Activated naive CD8-positive, alpha-beta T cell treated with anti-CD3 and anti-CD28 coated beads for 36 hours (primary cell): Measurements from ENCODE around the gene APOH. TPM values are rescaled to one million over a fixed set of nuclear protein-coding genes. Genes with fewer than 3 reads are reported as not detected.
A peak's percentile ranks its signal among the peaks of the same experiment; 100 is the strongest.

Source experiments
- DNase-seq: peaks from one replicate; pipeline ENCODE4 v3.0.0; 2021
- H3K27ac Mint-ChIP-seq: one replicate; pipeline ENCODE4 v1.8.0; 2022; ENCODE audit warnings: mild to moderate bottlenecking, moderate library complexity, mixed read lengths
- H3K27me3 Mint-ChIP-seq: one replicate; pipeline ENCODE4 v1.8.0; 2022; ENCODE audit warnings: mild to moderate bottlenecking, mixed read lengths
- H3K36me3 Mint-ChIP-seq: one replicate; pipeline ENCODE4 v1.8.0; 2021; ENCODE audit warnings: mild to moderate bottlenecking, mixed read lengths
- H3K4me1 Mint-ChIP-seq: one replicate; pipeline ENCODE4 v1.8.0; 2021; ENCODE audit warnings: mixed read lengths
- H3K4me3 Mint-ChIP-seq: one replicate; pipeline ENCODE4 v1.8.0; 2022; ENCODE audit warnings: mild to moderate bottlenecking, moderate library complexity, mixed read lengths
- H3K9me3 Mint-ChIP-seq: one replicate; pipeline ENCODE4 v1.8.0; 2022; ENCODE audit warnings: mixed read lengths
- total RNA-seq, 2 experiments: library from RNA; stranded (reverse); gene quantifications; one replicate each; pipeline ENCODE4 v1.2.3, GENCODE V29; 2021

Gene APOH, protein sequence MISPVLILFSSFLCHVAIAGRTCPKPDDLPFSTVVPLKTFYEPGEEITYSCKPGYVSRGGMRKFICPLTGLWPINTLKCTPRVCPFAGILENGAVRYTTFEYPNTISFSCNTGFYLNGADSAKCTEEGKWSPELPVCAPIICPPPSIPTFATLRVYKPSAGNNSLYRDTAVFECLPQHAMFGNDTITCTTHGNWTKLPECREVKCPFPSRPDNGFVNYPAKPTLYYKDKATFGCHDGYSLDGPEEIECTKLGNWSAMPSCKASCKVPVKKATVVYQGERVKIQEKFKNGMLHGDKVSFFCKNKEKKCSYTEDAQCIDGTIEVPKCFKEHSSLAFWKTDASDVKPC
- total RNA-seq: not detected

- H3K4me3 Mint-ChIP-seq: no peak within 1 kb of the TSS
- H3K9me3 Mint-ChIP-seq: no peaks in the 10 kb centered on the region
Observed at GRCh38 chr17:66228887-66229782, at the start of gene APOH. Gene APOH (minus strand): TSS chr17:66229415. CDS start chr17:66229379, 36 bp downstream.

DNA sequence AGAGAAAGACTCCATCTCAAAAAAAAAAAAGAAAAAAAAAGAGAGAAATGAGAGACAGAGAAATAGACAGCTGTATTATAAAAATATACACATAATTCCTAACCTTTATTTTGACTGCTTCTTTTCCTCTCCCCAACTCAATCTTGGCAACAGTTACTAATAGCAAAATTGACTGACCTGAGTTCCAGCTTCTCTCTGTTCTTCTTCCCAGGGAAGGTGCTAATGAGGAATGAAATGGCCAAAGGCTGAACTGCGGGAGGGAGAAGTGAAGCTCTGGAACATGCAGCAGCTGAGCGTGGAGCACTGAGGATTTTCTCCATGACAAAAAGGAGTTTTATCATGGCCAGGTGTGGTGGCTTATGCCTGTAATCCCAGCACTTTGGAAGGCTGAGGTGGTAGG lies 48.0 kb upstream of the APOH start:
- H3K4me1 Mint-ChIP-seq: peaks cover 3% of the 10 kb centered on the region
- H3K27me3 Mint-ChIP-seq: no peaks in the 10 kb centered on the region
- H3K9me3 Mint-ChIP-seq: peaks cover 2% of the 10 kb centered on the region
- no peak overlapping the region for H3K27ac Mint-ChIP-seq
- no peak overlapping the region for H3K4me3 Mint-ChIP-seq
- no peaks in the 10 kb centered on the region for H3K36me3 Mint-ChIP-seq
- no peak for DNase-seq

More at GRCh38 chr17:66228887-66229782, at the start of gene APOH:
- Mint-ChIP-seq H3K27ac (no peak within 1 kb of the TSS), H3K4me1 (peaks cover 5% of the 10 kb centered on the region), H3K27me3 (no peaks in the 10 kb centered on the region), H3K36me3 (no peaks in the 10 kb centered on the region)
- no peak for DNase-seq

DNA sequence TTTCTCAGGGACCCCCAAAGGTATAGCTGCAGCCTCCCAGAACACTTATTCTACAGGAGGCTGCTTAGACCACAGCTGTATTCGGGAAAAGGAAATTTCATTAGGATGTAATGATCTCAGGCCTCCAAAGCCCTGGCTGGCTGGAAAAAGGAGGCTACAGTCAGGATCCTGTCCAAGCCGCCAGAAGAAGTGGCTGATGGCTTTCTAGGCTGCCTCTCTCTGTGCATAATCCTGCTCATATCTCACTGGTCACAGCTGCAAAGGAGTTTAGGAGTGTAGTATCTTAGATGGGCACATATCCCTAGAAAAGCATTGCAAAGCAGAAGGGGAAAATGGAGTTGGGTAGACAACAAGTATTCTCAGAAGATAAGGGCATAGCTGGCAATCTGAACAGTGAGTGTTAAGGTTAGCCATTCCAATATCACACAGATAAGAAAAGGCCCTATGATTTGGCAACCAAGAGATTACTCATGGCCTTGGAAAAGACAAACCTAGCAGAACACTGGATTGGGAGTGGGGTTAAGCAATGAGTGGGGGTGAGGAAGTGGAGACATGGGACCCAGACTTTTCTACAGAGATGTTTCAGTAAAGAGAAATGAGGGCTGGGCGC lies 47.2 kb upstream of the APOH start:
- Mint-ChIP-seq H3K4me3 (no peak overlapping the region), H3K36me3 (no peaks in the 10 kb centered on the region), H3K27ac (no peak overlapping the region), H3K4me1 (peaks cover 3% of the 10 kb centered on the region), H3K27me3 (no peaks in the 10 kb centered on the region), H3K9me3 (no peaks in the 10 kb centered on the region)
- DNase-seq: no peak

- Mint-ChIP-seq H3K36me3 (no peaks in the 10 kb centered on the region), H3K4me1 (peaks cover 3% of the 10 kb centered on the region), H3K27ac (no peak overlapping the region), H3K4me3 (no peak overlapping the region), H3K9me3 (no peaks in the 10 kb centered on the region), H3K27me3 (no peaks in the 10 kb centered on the region)
- peak; percentile 12 for DNase-seq
Observed at GRCh38 chr17:66275651-66276050, 46.4 kb upstream of the APOH start.

DNA sequence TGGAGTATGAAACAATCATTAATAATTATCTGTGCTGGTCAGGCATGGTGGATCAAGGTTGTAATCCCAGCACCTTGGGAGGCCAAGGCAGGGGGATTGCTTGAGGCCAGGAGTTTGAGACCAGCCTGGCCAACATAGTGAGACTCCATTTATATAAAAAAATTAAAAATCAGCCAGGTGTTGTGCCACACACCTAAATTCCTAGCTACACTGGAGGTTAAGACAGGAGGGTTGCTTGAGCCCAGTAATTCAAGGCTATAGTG lies 44.3 kb upstream of the APOH start:
- Mint-ChIP-seq H3K4me3 (no peak overlapping the region), H3K36me3 (no peaks in the 10 kb centered on the region), H3K27ac (no peak overlapping the region), H3K9me3 (no peaks in the 10 kb centered on the region), H3K4me1 (peaks cover 4% of the 10 kb centered on the region), H3K27me3 (no peaks in the 10 kb centered on the region)
- no peak for DNase-seq

DNA sequence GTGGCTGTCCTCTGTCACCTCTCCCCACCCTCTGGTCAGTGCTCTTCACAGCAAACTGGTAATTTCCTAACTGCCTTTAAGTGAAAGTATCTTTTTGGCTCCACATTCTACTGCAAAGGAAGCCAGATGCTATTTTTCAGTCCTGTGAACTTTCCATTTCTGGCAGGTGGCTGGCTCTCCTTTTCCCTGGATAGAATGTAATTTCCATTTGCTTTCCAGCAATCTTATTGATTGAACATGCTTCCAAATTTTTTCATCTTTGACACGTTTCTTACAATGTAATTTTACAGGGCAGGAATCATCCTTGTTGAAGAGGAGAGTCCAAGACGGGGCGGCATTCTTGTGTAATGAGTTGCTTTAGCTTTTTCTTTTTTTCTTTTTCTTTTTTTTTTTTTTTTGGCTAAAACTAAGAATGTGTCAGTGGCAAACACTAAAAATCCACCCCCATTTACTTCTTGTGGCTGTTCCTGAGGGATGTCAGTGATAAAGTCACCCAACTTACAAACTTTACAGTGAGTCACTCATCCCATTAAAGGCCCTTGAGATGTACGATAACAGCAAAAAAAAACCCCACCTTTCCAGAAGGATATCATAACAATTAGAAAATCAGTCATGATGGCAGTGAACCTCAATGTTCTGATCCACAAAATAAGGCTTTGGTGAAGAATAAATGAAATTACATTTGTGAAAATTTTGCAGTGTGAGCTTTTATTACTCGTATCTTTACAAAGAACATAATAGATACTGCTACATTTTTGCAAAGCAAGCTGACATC lies 43.8 kb upstream of the APOH start:
- no peak for DNase-seq
- Mint-ChIP-seq H3K27me3 (no peaks in the 10 kb centered on the region), H3K27ac (no peak overlapping the region), H3K4me1 (peaks cover 5% of the 10 kb centered on the region), H3K9me3 (no peaks in the 10 kb centered on the region), H3K4me3 (no peak overlapping the region), H3K36me3 (no peaks in the 10 kb centered on the region)

DNA sequence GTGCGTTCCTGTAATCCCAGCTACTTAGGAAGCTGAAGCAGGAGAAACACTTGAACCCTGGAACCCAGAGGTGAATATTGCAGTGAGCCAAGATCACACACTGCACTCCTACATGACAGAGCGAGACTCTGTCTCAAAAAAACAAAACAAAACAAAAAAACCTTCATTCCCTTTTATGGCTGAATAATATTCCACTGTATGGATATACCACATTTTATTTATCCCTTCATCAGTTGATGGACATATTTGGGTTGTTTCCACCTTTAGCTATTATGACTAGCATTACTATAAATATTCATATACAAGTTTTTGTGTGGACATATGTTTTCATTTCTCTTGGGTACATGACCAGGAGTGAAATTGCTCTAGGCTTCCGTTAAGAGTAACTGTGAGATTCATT lies 42.3 kb upstream of the APOH start:
- DNase-seq: no peak
- Mint-ChIP-seq H3K4me3 (no peak overlapping the region), H3K27me3 (no peaks in the 10 kb centered on the region), H3K4me1 (peaks cover 3% of the 10 kb centered on the region), H3K27ac (no peak overlapping the region), H3K36me3 (no peaks in the 10 kb centered on the region), H3K9me3 (no peaks in the 10 kb centered on the region)

- no peak overlapping the region for H3K4me3 Mint-ChIP-seq
- no peaks in the 10 kb centered on the region for H3K36me3 Mint-ChIP-seq
- no peak for DNase-seq
- H3K9me3 Mint-ChIP-seq: no peaks in the 10 kb centered on the region
- no peaks in the 10 kb centered on the region for H3K27me3 Mint-ChIP-seq
- no peak overlapping the region for H3K27ac Mint-ChIP-seq
- H3K4me1 Mint-ChIP-seq: peaks cover 3% of the 10 kb centered on the region
Observed at GRCh38 chr17:66270106-66270505, 40.9 kb upstream of the APOH start.

DNA sequence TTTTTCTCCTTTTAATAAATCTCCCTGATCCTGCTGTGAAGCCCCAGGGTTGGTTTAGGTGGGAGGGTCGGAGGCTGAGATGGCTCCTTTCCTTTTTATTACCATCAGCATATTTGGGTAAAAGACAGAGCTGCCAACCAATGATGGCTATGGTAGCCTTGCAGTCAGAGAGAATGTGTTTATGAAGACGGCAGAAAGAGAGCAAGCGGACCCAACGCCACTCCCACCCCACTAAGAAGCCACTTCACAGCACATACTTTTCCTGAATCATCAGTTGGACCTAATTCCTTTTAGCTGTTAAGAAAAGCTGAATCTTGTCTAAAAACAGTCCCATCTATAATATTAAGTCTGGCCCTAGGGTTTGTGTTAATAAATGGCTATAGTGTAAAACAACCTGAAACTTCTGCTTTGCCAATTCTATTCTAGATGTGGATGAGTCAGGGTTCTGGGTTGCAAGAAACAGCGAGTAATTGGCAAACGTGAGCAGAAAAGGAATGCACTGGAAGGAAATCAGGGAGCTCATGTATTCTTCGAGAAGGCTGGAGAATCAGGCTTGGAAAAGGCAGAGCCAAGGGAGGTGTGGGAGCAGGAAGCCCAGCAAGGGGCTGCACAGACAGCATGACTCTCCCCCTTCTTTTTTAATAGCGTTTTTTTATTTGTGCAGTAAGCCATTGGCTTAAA lies 39.2 kb upstream of the APOH start:
- H3K9me3 Mint-ChIP-seq: peaks cover 5% of the 10 kb centered on the region
- peaks cover 8% of the 10 kb centered on the region for H3K4me1 Mint-ChIP-seq
- no peaks in the 10 kb centered on the region for H3K27me3 Mint-ChIP-seq
- no peak overlapping the region for H3K4me3 Mint-ChIP-seq
- H3K27ac Mint-ChIP-seq: no peak overlapping the region
- no peak for DNase-seq
- no peaks in the 10 kb centered on the region for H3K36me3 Mint-ChIP-seq

DNA sequence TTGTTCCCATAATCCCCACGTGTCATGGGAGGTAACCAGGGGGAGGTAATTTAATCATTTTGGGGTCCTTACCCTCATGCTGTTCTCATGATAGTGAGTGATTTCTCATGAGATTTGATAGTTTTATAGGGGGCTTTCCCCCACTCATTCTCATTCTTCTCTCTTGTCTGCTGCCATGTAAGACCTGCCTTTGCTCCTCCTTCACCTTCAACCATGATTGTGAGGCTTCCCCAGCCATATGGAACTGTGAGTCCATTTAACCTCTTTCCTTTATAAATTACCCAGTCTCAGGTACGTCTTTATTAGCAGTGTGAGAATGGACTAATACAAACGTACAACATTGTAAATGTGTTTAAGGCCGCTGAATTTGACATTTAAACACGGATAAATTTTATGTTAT lies 35.5 kb upstream of the APOH start:
- H3K27me3 Mint-ChIP-seq: no peaks in the 10 kb centered on the region
- peaks cover 7% of the 10 kb centered on the region for H3K4me1 Mint-ChIP-seq
- H3K27ac Mint-ChIP-seq: no peak overlapping the region
- H3K4me3 Mint-ChIP-seq: no peak overlapping the region
- DNase-seq: no peak
- peaks cover 5% of the 10 kb centered on the region for H3K9me3 Mint-ChIP-seq
- H3K36me3 Mint-ChIP-seq: no peaks in the 10 kb centered on the region

DNA sequence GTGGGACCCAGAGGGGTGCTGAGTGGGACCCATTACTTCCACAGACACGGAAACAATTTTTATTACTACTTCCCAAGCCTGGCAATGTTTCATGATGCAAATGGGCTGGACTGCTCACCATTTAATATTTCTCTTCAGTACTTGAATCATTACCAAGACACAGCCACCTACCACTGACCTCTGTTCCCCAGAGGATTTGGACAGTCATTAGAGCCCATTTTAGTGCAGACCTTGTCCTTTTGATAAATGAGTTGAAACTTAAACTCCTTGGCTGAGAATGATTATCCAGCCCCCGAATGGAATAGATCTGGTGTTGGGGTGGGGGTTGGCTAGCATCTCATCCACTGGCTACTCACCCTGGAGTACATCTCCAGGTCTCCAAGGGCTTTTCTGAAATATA lies 33.6 kb upstream of the APOH start:
- DNase-seq: no peak
- Mint-ChIP-seq H3K36me3 (no peaks in the 10 kb centered on the region), H3K4me3 (no peak overlapping the region), H3K4me1 (peaks cover 5% of the 10 kb centered on the region), H3K27me3 (no peaks in the 10 kb centered on the region), H3K27ac (no peak overlapping the region), H3K9me3 (peaks cover 5% of the 10 kb centered on the region)

DNA sequence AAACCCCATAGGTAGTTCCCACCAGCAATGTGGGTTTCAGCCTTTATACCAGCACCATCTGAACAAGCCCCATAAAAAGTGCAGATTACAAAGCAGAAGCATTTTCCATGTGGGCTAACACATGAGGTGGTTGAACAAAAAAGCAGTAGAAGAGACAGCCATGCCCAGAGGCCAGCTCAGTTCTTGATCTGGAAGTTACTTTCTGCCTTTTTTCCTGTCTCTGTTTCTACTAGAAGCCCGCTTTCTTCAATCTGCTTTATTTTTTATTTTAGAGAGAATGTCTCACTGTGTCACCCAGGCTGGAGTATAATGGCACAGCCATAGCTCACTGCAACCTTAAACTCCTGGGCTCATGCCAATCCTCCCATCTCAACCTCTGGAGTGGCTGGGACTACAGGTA lies 31.5 kb upstream of the APOH start:
- Mint-ChIP-seq H3K9me3 (peaks cover 5% of the 10 kb centered on the region), H3K27me3 (no peaks in the 10 kb centered on the region), H3K36me3 (no peaks in the 10 kb centered on the region), H3K4me3 (no peak overlapping the region), H3K4me1 (peaks cover 9% of the 10 kb centered on the region), H3K27ac (no peak overlapping the region)
- DNase-seq: no peak

GRCh38 chr17:66260275-66260674 lies 31.1 kb upstream of the APOH start:
- no peak overlapping the region for H3K4me3 Mint-ChIP-seq
- peaks cover 5% of the 10 kb centered on the region for H3K9me3 Mint-ChIP-seq
- peaks cover 13% of the 10 kb centered on the region for H3K4me1 Mint-ChIP-seq
- H3K36me3 Mint-ChIP-seq: no peaks in the 10 kb centered on the region
- H3K27me3 Mint-ChIP-seq: no peaks in the 10 kb centered on the region
- DNase-seq: no peak
- no peak overlapping the region for H3K27ac Mint-ChIP-seq

DNA sequence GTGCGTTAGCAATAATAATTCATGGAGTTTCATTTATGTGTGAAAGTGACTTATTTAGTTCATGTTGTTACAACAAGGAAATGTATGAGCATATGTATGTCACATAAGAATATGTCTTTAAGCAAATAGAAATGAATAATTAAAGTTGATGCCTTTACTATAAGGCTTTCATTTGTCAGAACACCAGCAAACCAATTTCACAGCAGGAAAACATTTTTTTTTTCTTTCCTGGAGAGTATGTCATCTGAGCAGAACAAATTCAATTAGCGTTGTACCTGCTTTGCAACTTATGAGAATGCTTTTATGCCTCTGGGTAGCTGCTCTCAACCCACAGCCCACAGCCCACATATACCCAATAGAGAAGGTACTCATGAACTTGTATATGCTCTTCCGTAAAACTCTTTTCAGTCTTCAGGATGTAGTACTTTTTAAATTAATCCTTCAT lies 26.3 kb upstream of the APOH start:
- Mint-ChIP-seq H3K27me3 (no peaks in the 10 kb centered on the region), H3K27ac (peak overlapping the region; percentile 79), H3K9me3 (no peaks in the 10 kb centered on the region), H3K4me1 (peaks cover 9% of the 10 kb centered on the region), H3K36me3 (no peaks in the 10 kb centered on the region), H3K4me3 (peak overlapping the region; percentile 56)
- no peak for DNase-seq
